Kidney (tissue), 14 donors: ENCODE measurements around the gene FDCSP. TPM values are rescaled to one million over a fixed set of nuclear protein-coding genes. Genes with fewer than 3 reads are reported as not detected.

Experiments used
- DNase-seq, 5 donors: peaks; one replicate each; pipeline ENCODE4 v3.0.0-alpha.2; 2013 to 2020
- FAIRE-seq: peaks from 2 replicates; lab custom pipeline; 2012; peaks lifted over from hg19 to GRCh38; lab: Jason Lieb, UNC
- H3K27ac ChIP-seq, 2 donors: one replicate each; pipeline ENCODE4 v1.7.0; 2013; ENCODE audit warnings: low read depth in 2 of 2, low read length in 2 of 2, inconsistent platforms in 1 of 2
- H3K27me3 ChIP-seq: one replicate; pipeline ENCODE4 v1.7.1; 2013; ENCODE audit warnings: low read length, inconsistent platforms; ENCODE audit not compliant: control insufficient read depth, insufficient read depth
- H3K36me3 ChIP-seq, 3 donors: one replicate each; pipeline versions ENCODE4 v1.7.0 to v1.7.1; 2013; ENCODE audit warnings: low read length in 3 of 3, control low read depth in 1 of 3, inconsistent platforms in 1 of 3; ENCODE audit not compliant: insufficient read depth in 3 of 3, control insufficient read depth in 2 of 3
- H3K4me1 ChIP-seq, 3 donors: one replicate each; pipeline versions ENCODE4 v1.7.0 to v1.7.1; 2013; ENCODE audit warnings: low read length in 3 of 3, inconsistent platforms in 1 of 3, low read depth in 1 of 3; ENCODE audit not compliant: control insufficient read depth in 2 of 3, insufficient read depth in 2 of 3
- H3K4me3 ChIP-seq, 3 donors: one replicate each; pipeline versions ENCODE4 v1.7.0 to v1.8.1; 2013; ENCODE audit warnings: low read length in 3 of 3, control low read depth in 1 of 3, inconsistent platforms in 1 of 3
- H3K9ac ChIP-seq, 3 donors: one replicate each; pipeline versions ENCODE4 v1.7.0 to v1.7.1; 2013; ENCODE audit warnings: low read length in 3 of 3, control low read depth in 1 of 3, inconsistent platforms in 1 of 3
- H3K9me3 ChIP-seq, 3 donors: one replicate each; pipeline versions ENCODE4 v1.7.0 to v1.7.1; 2013; ENCODE audit warnings: low read length in 3 of 3, control low read depth in 1 of 3, inconsistent platforms in 1 of 3; ENCODE audit not compliant: control insufficient read depth in 2 of 3, insufficient read depth in 1 of 3
- intact Hi-C: fragments of 100-400 bp; cut with DNase I; formaldehyde crosslinking; loops from one replicate; pipeline ENCODE4 v1.11.1; 2022
- polyA plus RNA-seq: library from polyadenylated mRNA; stranded (reverse); fragments of 350-450 nt; fragmentation: Illumina TruSeq; extraction: RNeasy Lipid Tissue Mini Kit (QIAGEN cat#74804); gene quantifications from one replicate; pipeline ENCODE4 v1.2.3, GENCODE V29; 2014; ENCODE audit warnings: low read depth, low replicate concordance; ENCODE audit not compliant: insufficient read depth
- total RNA-seq: library from RNA; stranded (reverse); fragmentation: NEBNext Ultra II Directional; extraction: Animal tissue kit (Norgen Biotek cat#: 25700); gene quantifications from one replicate; pipeline ENCODE4 v1.2.1, GENCODE V29; 2021
- TF ChIP-seq, protein P1 (sequence below): IDR thresholded peaks from 3 replicates; pipeline ENCODE4 v1.5.1; 2012; ENCODE audit warnings: mild to moderate bottlenecking, moderate library complexity, borderline replicate concordance; ENCODE audit not compliant: insufficient read depth; ENCODE audit errors: extremely low read depth
- donor health status: control.
- donor health status: control.
- donor health status: control.
- donor health status: control.
- donor health status: control.
- donor health status: DM: yes; HTN: yes; CAD: no.
- donor health status: Normal renal cell carcinoma (clear cell type).

Gene FDCSP
- total and polyA plus RNA-seq, 2 donors from 2014 or later = 0.50 TPM; not detected in 1

DNA sequence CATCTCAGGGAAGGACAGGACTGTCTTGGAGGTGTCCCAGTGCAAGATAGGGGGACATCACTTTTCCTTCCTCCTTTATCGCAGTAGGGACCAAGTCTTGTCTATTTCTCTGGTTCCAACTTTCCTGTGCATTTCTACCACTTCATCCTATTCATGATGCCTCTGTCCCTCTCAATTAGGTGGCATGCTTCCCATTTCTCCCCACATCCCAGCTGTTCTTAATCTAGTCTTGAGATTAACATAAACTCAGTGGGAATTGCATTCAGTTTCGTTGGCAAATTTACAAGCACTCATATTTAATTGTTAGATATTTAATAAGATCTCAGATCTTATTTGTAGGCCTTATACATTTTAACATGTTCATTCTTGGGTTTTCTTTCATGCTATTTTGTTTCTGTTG, 46.1 kb upstream of the FDCSP start:
- Histone ChIP-seq H3K36me3 (no peaks in the 10 kb centered on the region), H3K9me3 (no peaks in the 10 kb centered on the region), H3K27ac (no peak overlapping the region), H3K27me3 (no peaks in the 10 kb centered on the region), H3K4me3 (no peak overlapping the region), H3K9ac (no peak overlapping the region), H3K4me1 (no peaks in the 10 kb centered on the region)
- DNase-seq = no peak
- intact Hi-C loops = no loop called here
- TF ChIP-seq, protein P1, sequence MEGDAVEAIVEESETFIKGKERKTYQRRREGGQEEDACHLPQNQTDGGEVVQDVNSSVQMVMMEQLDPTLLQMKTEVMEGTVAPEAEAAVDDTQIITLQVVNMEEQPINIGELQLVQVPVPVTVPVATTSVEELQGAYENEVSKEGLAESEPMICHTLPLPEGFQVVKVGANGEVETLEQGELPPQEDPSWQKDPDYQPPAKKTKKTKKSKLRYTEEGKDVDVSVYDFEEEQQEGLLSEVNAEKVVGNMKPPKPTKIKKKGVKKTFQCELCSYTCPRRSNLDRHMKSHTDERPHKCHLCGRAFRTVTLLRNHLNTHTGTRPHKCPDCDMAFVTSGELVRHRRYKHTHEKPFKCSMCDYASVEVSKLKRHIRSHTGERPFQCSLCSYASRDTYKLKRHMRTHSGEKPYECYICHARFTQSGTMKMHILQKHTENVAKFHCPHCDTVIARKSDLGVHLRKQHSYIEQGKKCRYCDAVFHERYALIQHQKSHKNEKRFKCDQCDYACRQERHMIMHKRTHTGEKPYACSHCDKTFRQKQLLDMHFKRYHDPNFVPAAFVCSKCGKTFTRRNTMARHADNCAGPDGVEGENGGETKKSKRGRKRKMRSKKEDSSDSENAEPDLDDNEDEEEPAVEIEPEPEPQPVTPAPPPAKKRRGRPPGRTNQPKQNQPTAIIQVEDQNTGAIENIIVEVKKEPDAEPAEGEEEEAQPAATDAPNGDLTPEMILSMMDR = no peak
- no peak for FAIRE-seq

DNA sequence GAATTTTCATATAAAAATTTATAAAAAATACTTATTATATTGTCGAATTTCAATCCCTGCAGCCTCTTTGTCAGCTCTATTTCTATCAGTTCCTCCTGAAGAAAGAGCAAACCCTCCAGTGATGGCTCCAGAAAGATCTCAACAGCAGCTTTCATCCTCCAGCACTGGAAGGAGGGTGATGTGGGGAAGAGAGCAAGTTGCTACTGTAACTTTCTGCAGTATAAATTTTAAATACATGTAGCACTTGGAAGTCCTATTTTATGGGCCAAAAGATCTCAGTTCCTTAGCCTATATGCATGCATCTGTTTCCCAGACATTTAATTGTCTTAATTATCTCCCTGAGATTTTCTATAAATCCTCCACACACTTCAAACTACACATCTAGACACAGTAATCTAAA, 44.1 kb upstream of the FDCSP start:
- H3K9ac ChIP-seq = no peak overlapping the region
- no peaks in the 10 kb centered on the region for H3K36me3 ChIP-seq
- no peak overlapping the region for H3K27ac ChIP-seq
- FAIRE-seq (no peak), DNase-seq (no peak)
- intact Hi-C loops = no loop called here
- H3K4me1 ChIP-seq = no peaks in the 10 kb centered on the region
- H3K9me3 ChIP-seq = no peaks in the 10 kb centered on the region
- H3K27me3 ChIP-seq = no peaks in the 10 kb centered on the region
- H3K4me3 ChIP-seq = no peak overlapping the region
- TF ChIP-seq, protein P1 = no peak

DNA sequence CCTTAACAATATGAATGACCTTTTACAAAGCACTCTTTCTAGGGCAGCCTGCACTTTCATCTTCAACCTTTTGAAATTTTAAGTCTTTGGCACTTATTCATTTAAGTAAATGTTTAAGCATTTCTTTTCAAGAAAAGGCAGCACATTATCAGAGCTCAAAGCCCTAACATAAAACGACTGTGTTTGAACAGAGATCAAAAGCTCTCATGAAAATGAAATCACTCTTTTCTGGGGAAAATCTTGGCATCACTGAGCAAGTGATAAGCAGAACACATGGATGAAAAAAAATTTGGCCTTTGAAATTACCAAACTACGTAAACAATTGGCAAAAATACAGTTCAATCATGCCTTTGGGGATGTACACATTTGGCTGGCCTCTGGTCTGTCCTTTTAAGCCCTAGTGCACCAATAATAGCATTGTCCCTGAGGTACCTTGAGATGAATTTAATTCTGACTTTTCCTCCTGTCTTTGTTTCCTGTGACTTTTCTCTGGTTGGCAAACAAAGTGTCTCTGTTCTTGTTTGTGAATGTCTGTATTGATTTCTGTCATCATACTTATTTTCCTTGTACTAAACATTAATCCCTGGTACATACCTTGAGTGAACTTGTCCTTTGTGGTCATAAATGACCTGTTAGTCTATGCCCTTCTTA, 43.3 kb upstream of the FDCSP start:
- no peaks in the 10 kb centered on the region for H3K9me3 ChIP-seq
- H3K4me1 ChIP-seq = no peaks in the 10 kb centered on the region
- no peak overlapping the region for H3K9ac ChIP-seq
- intact Hi-C loops = no loop called here
- no peaks in the 10 kb centered on the region for H3K36me3 ChIP-seq
- FAIRE-seq (no peak), DNase-seq (no peak)
- TF ChIP-seq, protein P1 = no peak
- H3K27ac ChIP-seq = no peak overlapping the region
- no peak overlapping the region for H3K4me3 ChIP-seq
- H3K27me3 ChIP-seq = no peaks in the 10 kb centered on the region
